CD14-positive monocyte (primary cell): ENCODE results near the gene GATA3. TPM values are rescaled to one million over a fixed set of nuclear protein-coding genes. Genes with fewer than 3 reads are reported as not detected.
A peak's percentile ranks its signal among the peaks of the same experiment; 100 is the strongest.

ENCODE experiments used
- DNase-seq, 3 donors: peaks; one replicate each; pipeline ENCODE4 v3.0.0-alpha.2; 2011 to 2022
- H2AFZ ChIP-seq: 2 replicates; pipeline ENCODE4 v1.6.0; 2012; ENCODE audit warnings: mild to moderate bottlenecking, low read depth, low read length, inconsistent platforms; ENCODE audit not compliant: insufficient read depth, poor library complexity, severe bottlenecking
- H3K27ac ChIP-seq, 2 donors: 1 replicate in 1 of 2; 2 replicates in 1 of 2; pipeline ENCODE4 v1.5.1; 2012 to 2013; ENCODE audit warnings: low read length in 2 of 2, control low read depth in 1 of 2, inconsistent platforms in 1 of 2, low read depth in 1 of 2, mild to moderate bottlenecking in 1 of 2
- H3K27me3 ChIP-seq, 2 donors: one replicate each; pipeline versions ENCODE4 v1.6.0 to v1.6.1; 2011 to 2013; ENCODE audit warnings: low read length in 2 of 2; ENCODE audit not compliant: control insufficient read depth in 2 of 2, insufficient read depth in 2 of 2
- H3K36me3 ChIP-seq, 2 donors: replicated peaks in 1 of 2; 1 replicate in 1 of 2; 2 replicates in 1 of 2; pipeline versions ENCODE4 v1.5.1 to v1.6.1; 2012 to 2013; ENCODE audit warnings: low read length in 2 of 2, control low read depth in 1 of 2, inconsistent platforms in 1 of 2, mild to moderate bottlenecking in 1 of 2; ENCODE audit not compliant: insufficient read depth in 2 of 2, control insufficient read depth in 1 of 2
- H3K4me1 ChIP-seq, 2 donors: 1 replicate in 1 of 2; 2 replicates in 1 of 2; pipeline versions ENCODE4 v1.5.1 to v1.6.1; 2012 to 2013; ENCODE audit warnings: low read length in 2 of 2, control low read depth in 1 of 2, inconsistent platforms in 1 of 2, mild to moderate bottlenecking in 1 of 2, moderate library complexity in 1 of 2; ENCODE audit not compliant: insufficient read depth in 2 of 2, control insufficient read depth in 1 of 2
- H3K4me2 ChIP-seq: replicated peaks from 2 replicates; pipeline ENCODE3; 2012; ENCODE audit warnings: low read length, moderate library complexity, mild to moderate bottlenecking; ENCODE audit not compliant: poor library complexity, severe bottlenecking; ENCODE audit errors: extremely low read depth
- H3K4me3 ChIP-seq, 3 experiments: fragments of 200-600 bp in 1 of 3; sonication (generic) in 1 of 3; replicated peaks in 1 of 3; 1 replicate in 2 of 3; 2 replicates in 1 of 3; pipeline ENCODE4 v1.5.1; 2011 to 2013; ENCODE audit warnings: low read length in 3 of 3, mild to moderate bottlenecking in 3 of 3, control low read depth in 2 of 3, low read depth in 2 of 3, inconsistent platforms in 1 of 3, moderate library complexity in 1 of 3
- H3K79me2 ChIP-seq: 2 replicates; pipeline ENCODE4 v1.6.0; 2012; ENCODE audit warnings: mild to moderate bottlenecking, control low read depth, inconsistent platforms, low read length, moderate library complexity; ENCODE audit not compliant: insufficient read depth
- H3K9ac ChIP-seq: 2 replicates; pipeline ENCODE4 v1.6.0; 2017; ENCODE audit warnings: low read length, mild to moderate bottlenecking; ENCODE audit not compliant: insufficient read depth, poor library complexity, severe bottlenecking
- H3K9me3 ChIP-seq, 2 donors: replicated peaks in 1 of 2; 1 replicate in 1 of 2; 2 replicates in 1 of 2; pipeline versions ENCODE4 v1.5.1 to v1.6.1; 2012 to 2013; ENCODE audit warnings: low read length in 2 of 2, control low read depth in 1 of 2; ENCODE audit not compliant: control insufficient read depth in 1 of 2, insufficient read depth in 1 of 2
- H4K20me1 ChIP-seq: 2 replicates; pipeline ENCODE4 v1.6.0; 2012; ENCODE audit warnings: mild to moderate bottlenecking, low read length, control low read depth, moderate library complexity; ENCODE audit not compliant: insufficient read depth
- H3K27ac Mint-ChIP-seq, 7 donors: one replicate each; pipeline ENCODE4 v1.8.0; 2020; ENCODE audit warnings: mild to moderate bottlenecking in 7 of 7, mixed read lengths in 7 of 7, moderate library complexity in 6 of 7, inconsistent platforms in 2 of 7
- H3K27me3 Mint-ChIP-seq, 3 donors: one replicate each; pipeline ENCODE4 v1.8.0; 2021 to 2022; ENCODE audit warnings: low read depth in 3 of 3, mild to moderate bottlenecking in 3 of 3, mixed read lengths in 3 of 3, moderate library complexity in 3 of 3, inconsistent platforms in 1 of 3
- H3K36me3 Mint-ChIP-seq, 2 donors: one replicate each; pipeline ENCODE4 v1.8.0; 2020; ENCODE audit warnings: mixed read lengths in 2 of 2, inconsistent platforms in 1 of 2, mild to moderate bottlenecking in 1 of 2
- H3K4me1 Mint-ChIP-seq: one replicate; pipeline ENCODE4 v1.8.0; 2020; ENCODE audit warnings: mild to moderate bottlenecking, mixed read lengths
- H3K4me3 Mint-ChIP-seq, 2 donors: one replicate each; pipeline ENCODE4 v1.8.0; 2020; ENCODE audit warnings: mild to moderate bottlenecking in 2 of 2, mixed read lengths in 2 of 2, moderate library complexity in 1 of 2
- H3K9me3 Mint-ChIP-seq, 7 donors: one replicate each; pipeline ENCODE4 v1.8.0; 2020 to 2022; ENCODE audit warnings: mixed read lengths in 7 of 7, mild to moderate bottlenecking in 6 of 7, moderate library complexity in 6 of 7, inconsistent platforms in 2 of 7
- whole genome bisulfite sequencing: methylation state at CpG from one replicate; pipeline ENCODE4 v1.1.5; 2013; ENCODE audit warnings: missing lambda C conversion rate; ENCODE audit not compliant: insufficient coverage; 5-methylcytosine and 5-hydroxymethylcytosine counted together
- intact Hi-C, 2 donors: fragments of 100-400 bp; cut with micrococcal nuclease; formaldehyde crosslinking; loops; one replicate each; pipeline versions ENCODE4 v1.15.0 to v1.15.1; 2023
- polyA plus RNA-seq, 3 donors: library from polyadenylated mRNA; depleted of rRNA in 1 of 3; unstranded in 2 of 3; stranded (reverse) in 1 of 3; fragments of 300-500 nt in 2 of 3; fragments of >200 nt in 1 of 3; fragmentation: Illumina TruSeq in 2 of 3; gene quantifications; 1 replicate in 2 of 3; 2 replicates in 1 of 3; pipeline ENCODE4 v1.2.3, GENCODE V29; 2012 to 2021
- TF ChIP-seq, protein P1 (sequence below): fragments of 200-600 bp; IDR thresholded peaks from one replicate; pipeline ENCODE4 v1.8.0; 2022; ENCODE audit warnings: antibody characterized with exemption, mild to moderate bottlenecking

The GATA3 gene
- polyA plus RNA-seq, 3 donors = 0.07 to 0.08 TPM; not detected in 1

DNA sequence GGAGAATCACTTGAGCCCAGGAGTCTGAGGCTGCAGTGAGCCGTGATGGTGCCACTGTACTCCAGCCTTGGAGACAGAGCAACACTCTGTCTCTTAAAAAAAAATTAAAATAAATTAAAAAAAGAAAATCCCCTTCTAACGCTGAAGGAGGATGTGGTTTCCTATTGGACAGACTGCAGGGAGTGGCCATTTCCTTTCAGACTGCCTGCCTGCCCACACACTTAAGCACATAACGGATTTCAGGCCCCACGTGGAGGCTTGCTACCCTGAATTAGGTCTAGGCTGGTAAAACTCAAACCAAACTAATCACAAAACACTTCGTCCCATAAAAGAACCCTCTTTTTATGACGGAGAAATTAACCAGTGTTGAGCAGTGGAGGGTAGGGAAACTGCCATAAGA lies 34.0 kb downstream of the GATA3 start:
- DNase-seq = no peak
- Histone ChIP-seq H3K4me2 (no peak overlapping the region), H2AFZ (peak overlapping the region; percentile 67), H3K4me3 (no peak overlapping the region), H3K27ac (no peak overlapping the region), H3K79me2 (no peaks in the 10 kb centered on the region), H3K4me1 (peaks cover 8 to 9% of the 10 kb centered on the region in 2 donors), H4K20me1 (no peaks in the 10 kb centered on the region), H3K36me3 (no peaks in the 10 kb centered on the region), H3K27me3 (no peaks in the 10 kb centered on the region), H3K9ac (no peak overlapping the region), H3K9me3 (no peaks in the 10 kb centered on the region)
- no CpG with 5 or more reads among the region's 6 CpGs for WGBS
- Mint-ChIP-seq H3K4me3 (no peak overlapping the region), H3K36me3 (no peaks in the 10 kb centered on the region), H3K27me3 (peaks cover 2 to 6% (median 6%) of the 10 kb centered on the region in 3 donors), H3K9me3 (peaks cover 0 to 4% (median 0%) of the 10 kb centered on the region in 7 donors), H3K27ac (no peak overlapping the region), H3K4me1 (peaks cover 20% of the 10 kb centered on the region)
- intact Hi-C loops = no loop called here
- TF ChIP-seq, protein P1, sequence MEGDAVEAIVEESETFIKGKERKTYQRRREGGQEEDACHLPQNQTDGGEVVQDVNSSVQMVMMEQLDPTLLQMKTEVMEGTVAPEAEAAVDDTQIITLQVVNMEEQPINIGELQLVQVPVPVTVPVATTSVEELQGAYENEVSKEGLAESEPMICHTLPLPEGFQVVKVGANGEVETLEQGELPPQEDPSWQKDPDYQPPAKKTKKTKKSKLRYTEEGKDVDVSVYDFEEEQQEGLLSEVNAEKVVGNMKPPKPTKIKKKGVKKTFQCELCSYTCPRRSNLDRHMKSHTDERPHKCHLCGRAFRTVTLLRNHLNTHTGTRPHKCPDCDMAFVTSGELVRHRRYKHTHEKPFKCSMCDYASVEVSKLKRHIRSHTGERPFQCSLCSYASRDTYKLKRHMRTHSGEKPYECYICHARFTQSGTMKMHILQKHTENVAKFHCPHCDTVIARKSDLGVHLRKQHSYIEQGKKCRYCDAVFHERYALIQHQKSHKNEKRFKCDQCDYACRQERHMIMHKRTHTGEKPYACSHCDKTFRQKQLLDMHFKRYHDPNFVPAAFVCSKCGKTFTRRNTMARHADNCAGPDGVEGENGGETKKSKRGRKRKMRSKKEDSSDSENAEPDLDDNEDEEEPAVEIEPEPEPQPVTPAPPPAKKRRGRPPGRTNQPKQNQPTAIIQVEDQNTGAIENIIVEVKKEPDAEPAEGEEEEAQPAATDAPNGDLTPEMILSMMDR = no peak

DNA sequence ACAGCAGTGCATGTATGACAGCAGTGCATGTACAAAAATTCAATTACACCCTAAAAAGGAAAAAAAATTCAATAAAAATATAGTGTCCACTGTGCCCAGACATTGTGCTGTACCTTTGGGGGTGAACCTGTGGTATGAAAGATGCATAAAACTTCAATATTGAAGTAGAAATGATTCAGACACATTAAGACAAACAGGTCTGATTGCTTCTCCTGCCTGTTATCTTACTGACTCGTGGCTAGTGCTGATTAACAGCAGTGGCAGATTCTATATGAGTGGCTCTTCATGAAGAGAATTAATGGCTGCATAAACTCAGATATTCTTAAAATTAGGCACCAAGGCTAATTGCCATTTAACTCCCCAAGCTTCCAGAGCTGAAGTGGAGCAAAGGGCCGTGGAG lies 37.9 kb downstream of the GATA3 start:
- no peaks in the 10 kb centered on the region for H3K36me3 Mint-ChIP-seq
- no peak overlapping the region for H3K4me3 Mint-ChIP-seq
- H3K9ac ChIP-seq = no peak overlapping the region
- peaks cover 0 to 4% (median 0%) of the 10 kb centered on the region in 7 donors for H3K9me3 Mint-ChIP-seq
- H3K4me1 Mint-ChIP-seq = peaks cover 16% of the 10 kb centered on the region
- H3K4me1 ChIP-seq = peaks cover 8 to 9% of the 10 kb centered on the region in 2 donors
- TF ChIP-seq, protein P1 = no peak
- no peak for DNase-seq
- no peaks in the 10 kb centered on the region for H3K36me3 ChIP-seq
- intact Hi-C loops = no loop called here
- H3K27ac Mint-ChIP-seq = no peak overlapping the region
- no peaks in the 10 kb centered on the region for H3K27me3 ChIP-seq
- H3K4me3 ChIP-seq = no peak overlapping the region
- WGBS = no CpG with 5 or more reads among the region's 2 CpGs
- H3K9me3 ChIP-seq = no peaks in the 10 kb centered on the region
- no peaks in the 10 kb centered on the region for H3K79me2 ChIP-seq
- no peaks in the 10 kb centered on the region for H4K20me1 ChIP-seq
- H3K27me3 Mint-ChIP-seq = peaks cover 0 to 10% (median 1%) of the 10 kb centered on the region in 3 donors
- no peak overlapping the region for H3K27ac ChIP-seq
- H3K4me2 ChIP-seq = no peak overlapping the region
- H2AFZ ChIP-seq = no peak overlapping the region
